ENCODE measurements around the gene NOTCH2.

The NOTCH2 gene

DNA sequence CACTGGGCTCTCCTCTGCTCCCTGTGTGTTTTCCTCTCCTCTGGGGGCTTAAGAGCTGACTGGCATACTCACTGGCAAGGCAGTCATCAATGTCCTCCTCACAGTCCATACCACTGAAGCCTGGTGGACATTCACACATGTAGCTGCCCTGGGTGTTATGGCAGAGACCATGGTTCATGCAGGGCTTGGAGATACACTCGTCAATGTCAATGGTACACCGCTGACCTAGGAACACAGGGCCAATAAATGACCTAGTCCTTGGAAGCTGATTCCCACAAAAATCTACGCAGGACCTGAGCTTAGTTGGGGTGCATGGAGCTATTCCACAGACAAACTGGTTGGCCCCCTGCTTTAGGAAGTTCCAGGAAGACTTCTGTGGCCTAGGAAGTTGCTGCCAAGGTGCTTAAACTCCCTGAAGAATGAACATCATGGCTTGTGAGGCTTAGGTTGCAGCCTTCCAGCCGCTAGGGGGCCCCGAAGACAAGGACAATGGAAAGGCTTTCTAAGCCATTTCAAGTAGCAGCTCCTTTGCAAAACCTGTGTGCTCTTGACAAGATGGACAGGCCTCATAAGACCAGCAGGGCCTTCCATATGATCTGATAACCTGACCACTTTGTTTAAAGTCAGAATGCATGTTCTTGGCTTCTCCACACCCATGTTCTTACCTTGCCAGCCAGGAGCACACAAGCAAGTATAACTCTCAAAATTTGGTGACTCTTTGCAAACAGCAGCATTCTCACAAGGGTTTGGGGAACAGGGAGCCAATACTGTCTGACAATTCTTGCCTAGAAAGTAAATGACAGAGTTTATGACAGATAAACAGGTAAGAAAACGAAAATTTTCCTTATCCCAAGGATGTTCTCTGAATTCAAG, 120.9 kb downstream of the NOTCH2 start:
- in situ Hi-C loops (cut with HindIII; ENCODE audit: low sequenced_read_pairs): no loop called here

DNA sequence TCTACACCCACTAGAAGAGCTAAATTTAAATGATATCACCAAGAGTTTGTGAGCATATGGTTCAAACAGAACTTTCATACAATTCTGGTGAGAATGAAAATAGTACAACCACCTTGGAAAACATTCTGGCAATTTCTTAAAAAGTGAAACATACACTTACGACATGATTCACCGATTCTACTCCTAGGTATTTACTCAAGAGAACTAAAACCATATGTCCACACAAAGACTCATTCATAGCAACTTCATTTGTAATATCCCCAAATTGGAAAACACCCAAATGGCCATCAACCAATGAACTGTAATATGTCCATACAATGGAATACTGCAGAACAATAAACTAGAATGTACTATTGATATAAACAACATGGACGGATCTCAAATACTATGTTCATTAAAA, 122.0 kb downstream of the NOTCH2 start:
- in situ Hi-C loops (cut with HindIII; ENCODE audit: low sequenced_read_pairs): no loop called here

DNA sequence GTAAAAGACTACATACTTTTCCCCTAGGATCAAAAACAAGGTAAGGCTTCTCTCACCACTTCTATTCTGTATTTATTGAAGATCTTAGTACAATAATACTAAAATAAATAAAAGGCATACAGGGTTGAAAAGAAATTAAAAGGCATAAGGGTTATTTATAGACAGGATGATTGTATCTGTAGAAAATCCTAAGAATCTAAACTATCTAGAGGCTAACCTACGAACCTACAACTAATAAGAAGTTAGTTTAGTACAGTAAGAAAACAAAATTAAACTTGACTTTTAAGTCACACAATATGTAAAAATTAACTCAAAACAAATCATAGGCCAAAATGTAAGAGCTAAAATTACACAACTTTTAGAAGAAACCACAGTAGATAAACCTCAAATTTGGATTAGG, 122.7 kb downstream of the NOTCH2 start:
- in situ Hi-C loops (cut with HindIII; ENCODE audit: low sequenced_read_pairs): no loop called here

GRCh38 chr1:119943216-119943615, 126.2 kb downstream of the NOTCH2 start:
- in situ Hi-C loops (cut with HindIII; ENCODE audit: low sequenced_read_pairs): no loop called here

GRCh38 chr1:119941392-119941791, 128.1 kb downstream of the NOTCH2 start:
- in situ Hi-C loops (cut with HindIII; ENCODE audit: low sequenced_read_pairs): no loop called here

- in situ Hi-C loops (cut with HindIII; ENCODE audit: low sequenced_read_pairs): no loop called here
These were observed 128.8 kb downstream of the NOTCH2 start for GRCh38 chr1:119940697-119941096.

DNA sequence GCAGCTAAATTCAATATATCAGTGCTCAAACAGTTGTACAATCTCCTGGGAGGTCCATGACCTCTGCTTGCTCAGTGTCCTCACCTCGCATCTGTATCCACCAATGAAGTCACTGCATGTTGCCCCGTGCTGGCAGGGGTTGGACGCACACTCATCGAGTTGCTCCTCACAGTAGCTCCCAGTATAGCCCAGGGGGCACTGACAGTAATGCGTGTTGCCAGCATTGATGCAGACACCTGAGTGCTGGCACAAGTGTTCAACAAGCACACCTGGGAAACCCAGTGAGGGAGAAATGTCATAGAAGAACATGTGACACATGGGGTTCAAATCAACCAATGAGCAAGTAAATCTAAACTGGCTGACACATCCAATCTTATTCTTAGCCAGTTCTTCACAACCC, 132.3 kb downstream of the NOTCH2 start:
- in situ Hi-C loops (cut with HindIII; ENCODE audit: low sequenced_read_pairs): no loop called here

GRCh38 chr1:119935915-119936314, 133.5 kb downstream of the NOTCH2 start:
- in situ Hi-C loops (cut with HindIII; ENCODE audit: low sequenced_read_pairs): no loop called here

DNA sequence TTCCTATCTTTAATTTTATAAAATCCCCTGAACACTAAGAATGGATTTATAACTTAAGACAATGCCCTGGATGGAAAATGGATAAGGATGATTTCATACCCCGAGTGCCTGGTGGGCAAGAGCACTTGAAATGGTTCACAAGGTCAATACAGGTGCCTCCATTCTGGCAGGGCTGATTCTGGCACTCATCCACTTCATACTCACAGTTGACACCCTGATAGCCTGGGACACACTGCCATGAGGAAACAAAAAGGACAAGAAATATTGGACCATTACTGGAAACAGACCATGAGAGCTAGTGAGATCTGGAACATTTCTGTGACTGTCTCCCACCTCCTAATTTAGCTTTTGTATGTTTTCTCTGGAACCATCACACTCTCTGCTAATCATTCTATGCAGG, 134.1 kb downstream of the NOTCH2 start:
- in situ Hi-C loops (cut with HindIII; ENCODE audit: low sequenced_read_pairs): no loop called here

- in situ Hi-C loops (cut with HindIII; ENCODE audit: low sequenced_read_pairs): no loop called here
These were observed 136.1 kb downstream of the NOTCH2 start for GRCh38 chr1:119933397-119933796.

DNA sequence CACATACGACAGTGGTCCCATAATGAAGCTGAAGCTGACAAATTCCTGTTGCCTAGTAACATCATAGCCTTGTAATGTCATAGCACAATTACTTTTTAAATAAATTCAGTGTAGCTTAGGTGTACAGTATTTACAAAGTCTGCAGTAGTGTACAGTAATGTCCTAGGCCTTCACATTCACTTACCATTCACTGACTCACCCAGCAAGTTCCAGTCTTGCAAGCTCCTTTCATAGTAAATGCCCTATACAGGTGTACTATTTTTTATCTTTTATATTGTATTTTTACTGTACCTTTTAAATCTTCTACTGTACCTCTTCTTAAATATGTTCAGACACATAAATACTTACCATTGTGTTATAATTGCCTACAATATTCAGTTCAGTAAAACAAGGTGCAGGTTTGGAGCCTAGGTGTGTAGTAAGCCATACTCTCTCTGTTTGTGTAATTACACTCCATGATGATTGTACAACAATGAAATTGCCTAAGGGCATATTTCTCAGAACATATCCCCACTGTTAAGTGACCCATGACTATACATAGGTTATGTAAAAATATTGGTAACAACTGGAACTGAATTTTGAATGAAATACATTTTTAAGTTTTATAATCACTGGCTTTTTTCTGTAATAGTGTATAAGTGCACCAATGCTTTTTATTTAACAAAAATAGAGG, 139.7 kb downstream of the NOTCH2 start:
- in situ Hi-C loops (cut with HindIII; ENCODE audit: low sequenced_read_pairs): no loop called here

GRCh38 chr1:119926553-119926952, 142.9 kb downstream of the NOTCH2 start:
- in situ Hi-C loops (cut with HindIII; ENCODE audit: low sequenced_read_pairs): no loop called here

DNA sequence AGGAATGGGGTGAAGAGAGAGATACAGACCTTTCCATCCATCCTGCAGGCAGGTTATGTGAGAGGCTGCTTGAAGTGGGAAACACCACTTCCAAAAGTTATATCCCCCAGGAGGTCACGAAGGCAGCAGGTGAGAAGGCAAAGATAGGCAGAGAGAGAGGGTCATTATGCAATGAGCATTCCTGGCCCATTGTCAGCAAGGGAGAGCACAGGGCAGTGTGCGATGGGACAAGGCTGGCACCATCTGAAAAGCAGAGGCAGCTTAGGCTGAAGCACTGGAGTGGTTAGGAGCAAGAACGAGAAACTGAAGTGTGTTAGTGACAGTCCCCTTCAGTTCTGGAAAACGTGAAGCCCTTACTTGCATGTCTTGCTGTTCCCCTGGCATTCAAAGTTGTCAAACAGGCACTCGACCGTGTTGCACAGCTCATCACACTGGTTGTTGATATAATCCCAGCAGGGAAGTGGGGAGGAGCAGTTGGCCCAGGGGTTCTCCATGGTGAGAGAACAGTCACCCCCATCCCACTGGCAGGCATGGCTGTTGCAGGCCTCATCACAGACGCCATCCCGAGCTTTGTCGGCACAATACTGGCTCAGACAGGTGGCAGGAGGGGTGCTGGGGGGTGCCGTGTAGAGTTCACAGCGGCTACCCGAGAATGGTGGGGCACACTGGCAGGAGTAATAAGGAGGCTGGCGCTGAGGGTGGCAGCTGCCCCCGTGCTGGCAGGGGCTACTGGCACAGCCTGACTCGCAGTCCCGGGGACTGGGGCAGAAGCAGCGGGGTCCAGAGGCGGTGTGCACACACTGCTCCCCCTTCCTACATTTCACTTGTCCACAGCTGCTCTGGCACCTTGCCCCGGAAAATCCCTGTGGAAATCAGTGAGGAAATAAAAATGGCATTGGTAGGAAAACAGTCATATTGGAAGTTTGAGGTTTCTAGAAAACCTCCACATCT, 144.2 kb downstream of the NOTCH2 start:
- in situ Hi-C loops (cut with HindIII; ENCODE audit: low sequenced_read_pairs): no loop called here

DNA sequence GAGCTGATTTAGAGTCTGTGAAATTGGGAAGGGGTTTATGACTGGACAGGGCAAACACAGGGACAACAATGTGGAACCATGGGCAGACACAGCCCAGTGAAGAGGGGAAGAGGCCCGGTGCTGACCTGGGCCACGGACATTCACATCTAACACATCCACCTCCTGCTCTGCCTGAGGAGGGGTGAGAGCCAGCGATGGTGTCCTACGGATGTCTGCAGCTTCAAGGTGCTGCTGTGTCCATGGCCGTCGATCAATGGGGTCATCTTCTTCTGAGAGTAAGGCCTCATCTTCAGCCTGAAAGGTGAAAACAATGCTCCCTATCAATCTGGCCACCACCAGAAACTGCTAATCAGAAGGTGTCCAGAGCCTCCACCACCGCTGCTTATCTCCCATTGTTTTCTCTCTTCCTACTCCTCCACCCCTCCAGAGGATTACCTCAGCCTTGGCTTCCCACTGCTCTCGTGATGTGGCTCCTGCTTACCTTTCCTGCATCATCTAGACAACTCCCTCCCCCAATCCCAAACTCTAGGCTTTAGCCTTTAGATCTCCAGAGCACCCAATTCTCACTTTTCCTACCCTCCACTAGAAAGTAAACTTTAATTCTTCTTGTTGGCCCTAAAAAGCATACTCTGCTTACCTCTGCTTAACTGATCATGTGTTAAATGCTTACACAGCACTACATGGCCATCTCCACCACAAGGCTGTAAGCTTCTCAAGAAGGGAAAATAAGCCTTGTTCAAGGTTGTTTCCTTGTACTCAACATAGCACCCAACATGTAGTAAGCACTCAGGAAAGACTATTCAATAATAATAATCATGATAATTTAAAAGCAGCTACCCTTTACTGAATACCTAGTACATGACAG, 149.1 kb downstream of the NOTCH2 start:
- in situ Hi-C loops (cut with HindIII; ENCODE audit: low sequenced_read_pairs): no loop called here

GRCh38 chr1:119919241-119919640, 150.2 kb downstream of the NOTCH2 start:
- in situ Hi-C loops (cut with HindIII; ENCODE audit: low sequenced_read_pairs): no loop called here

GRCh38 chr1:119918301-119918700, 151.2 kb downstream of the NOTCH2 start:
- in situ Hi-C loops (cut with HindIII; ENCODE audit: low sequenced_read_pairs): no loop called here

GRCh38 chr1:119917304-119918055, 152.0 kb downstream of the NOTCH2 start:
- in situ Hi-C loops (cut with HindIII; ENCODE audit: low sequenced_read_pairs): no loop called here

DNA sequence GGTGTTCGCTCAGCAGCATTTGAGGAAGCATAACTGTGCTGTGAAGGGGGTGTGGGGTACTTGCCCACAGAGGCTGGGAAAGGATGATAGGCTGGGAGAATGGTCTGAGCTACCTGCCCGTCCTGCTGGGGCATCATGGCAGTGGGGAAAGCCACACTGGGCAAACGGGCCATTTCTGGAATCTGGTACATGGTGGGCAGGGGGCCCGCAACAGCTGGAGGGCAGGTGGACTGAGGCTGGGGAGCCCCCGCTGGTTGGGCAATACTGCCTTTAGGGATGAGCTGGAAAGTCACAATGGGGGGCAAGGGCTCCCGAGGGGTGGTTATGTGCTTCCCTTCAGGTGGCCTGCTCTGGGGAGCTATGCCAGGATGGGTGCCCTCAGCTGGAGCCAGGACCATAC, 153.9 kb downstream of the NOTCH2 start:
- in situ Hi-C loops (cut with HindIII; ENCODE audit: low sequenced_read_pairs): no loop called here

DNA sequence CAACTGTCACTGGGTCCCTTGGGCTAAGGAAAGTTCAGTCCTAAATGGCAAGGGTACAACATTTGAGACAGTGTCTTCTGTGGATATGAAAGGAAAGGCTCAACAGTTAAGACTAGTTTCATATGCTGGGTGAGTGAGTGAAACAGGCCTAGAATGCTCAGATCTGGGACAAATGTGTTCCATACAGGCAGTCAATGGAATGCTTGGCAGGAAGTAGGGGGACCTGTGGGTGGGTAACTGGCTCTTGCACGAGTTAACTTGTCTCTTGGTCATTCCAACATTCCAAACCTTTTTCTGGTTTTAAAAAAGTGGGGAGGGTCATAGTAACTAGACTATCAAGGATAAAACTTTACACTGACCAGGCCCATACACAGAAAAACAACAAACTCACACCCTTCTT, 155.4 kb downstream of the NOTCH2 start:
- in situ Hi-C loops (cut with HindIII; ENCODE audit: low sequenced_read_pairs): no loop called here

DNA sequence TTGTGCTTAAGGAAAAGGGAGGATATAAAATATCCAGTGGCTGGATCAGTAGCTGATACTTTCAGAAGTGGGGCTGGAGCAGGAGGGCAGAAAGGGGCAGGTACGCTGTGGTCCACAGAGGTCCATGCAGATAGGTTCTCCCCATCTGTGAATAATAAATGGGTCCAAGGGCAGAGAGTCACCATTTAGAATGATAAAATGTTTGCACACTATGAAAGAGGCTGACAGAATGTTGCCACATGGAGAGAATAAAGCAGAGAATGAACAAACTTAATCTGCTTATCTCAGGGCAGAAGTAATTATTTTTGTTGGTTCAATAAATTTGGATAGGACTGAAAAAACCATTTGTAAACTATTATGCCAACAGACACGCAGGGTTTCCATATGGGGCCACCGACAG, 156.5 kb downstream of the NOTCH2 start:
- in situ Hi-C loops (cut with HindIII; ENCODE audit: low sequenced_read_pairs): no loop called here

Data from endothelial cell of hepatic sinusoid (primary cell).